ENCODE data around the gene EVI5L. TPM values are rescaled to one million over a fixed set of nuclear protein-coding genes. Genes with fewer than 3 reads are reported as not detected.

EVI5L gene
- total and polyA plus RNA-seq, 2 of the 4 experiments (the other 2 are of a cell fraction) = 12.7 to 14.6 TPM

GRCh38 chr19:7914099-7914498, 84.1 kb downstream of the EVI5L start:
- no peak for DNase-seq
- Histone ChIP-seq H3K27ac (ENCODE audit: insufficient read depth, low read length) (no peak overlapping the region), H3K9me1 (ENCODE audit: insufficient read depth, low read length) (no peaks in the 10 kb centered on the region), H3K9me3 (ENCODE audit: control insufficient read depth, insufficient read depth, low read length) (no peaks in the 10 kb centered on the region), H2BK120ac (ENCODE audit: low read depth, low read length) (no peak overlapping the region), H3K4me1 (ENCODE audit: control insufficient read depth, insufficient read depth, low read length) (peaks cover 10% of the 10 kb centered on the region; the same call in 1 of the 2 replicates), H3K9ac (ENCODE audit: low read depth, low read length) (no peak overlapping the region), H3K56ac (ENCODE audit: extremely low read depth, insufficient read depth, low read length) (no peak overlapping the region), H3K79me1 (ENCODE audit: low read depth in 1 of 2, low read length in 2 of 2) (peaks cover 0 to 2% of the 10 kb centered on the region in 2 experiments; a peak in 1 of 4 replicates), H3K27me3 (ENCODE audit: control insufficient read depth, insufficient read depth, low read length) (peaks cover 11% of the 10 kb centered on the region), H3K4me3 (ENCODE audit: insufficient read depth, low read depth, low read length) (no peak overlapping the region), H4K5ac (ENCODE audit: low read depth, low read length) (no peak overlapping the region), H3K14ac (replicated peaks; ENCODE audit: low read depth, low read length) (no peak overlapping the region), H2AK9ac (replicated peaks; ENCODE audit: low read depth, low read length, poor library complexity) (no peak overlapping the region), H2AFZ (replicated peaks; ENCODE audit: low read length, poor library complexity) (no peak overlapping the region), H2BK20ac (ENCODE audit: low read depth, low read length) (no peak overlapping the region), H4K91ac (ENCODE audit: insufficient read depth, low read depth, low read length) (no peak overlapping the region), H2BK15ac (ENCODE audit: low read depth, low read length) (no peak overlapping the region), H3K4me2 (ENCODE audit: low read depth, low read length) (no peak overlapping the region), H3K23ac (ENCODE audit: low read depth, low read length) (no peak overlapping the region), H3K36me3 (ENCODE audit: control insufficient read depth, insufficient read depth, low read length) (peaks cover 28% of the 10 kb centered on the region), H3K4ac (ENCODE audit: low read depth, low read length) (no peak overlapping the region), H3K18ac (ENCODE audit: low read depth, low read length) (no peak overlapping the region), H2BK5ac (ENCODE audit: low read depth, low read length, poor library complexity, severe bottlenecking) (no peak overlapping the region), H2AK5ac (ENCODE audit: low read depth, low read length) (no peak overlapping the region), H4K8ac (ENCODE audit: low read depth in 2 of 2, low read length in 2 of 2) (no peak overlapping the region), H4K20me1 (ENCODE audit: insufficient read depth, low read length) (peaks cover 4% of the 10 kb centered on the region; the same call in 1 of the 2 replicates)
- ATAC-seq (ENCODE audit: low read depth) = no peak
- intact Hi-C loops (cut with micrococcal nuclease) (no loop called here), dilution Hi-C loops (cut with HindIII; ENCODE audit: low sequenced_read_pairs, unreplicated experiment) (no loop called here), in situ Hi-C loops (cut with MboI; ENCODE audit: low sequenced_read_pairs) (no loop called here)
- CTCF ChIA-PET = no interaction called here
- TSS peak; percentile 87 for BruUV-seq (replicated peaks)
- POLR2A ChIA-PET (ENCODE audit: unreplicated experiment) = no interaction called here
- WGBS, 2 experiments (ENCODE audit: extremely low coverage in 2 of 2, insufficient read length in 1 of 2) = no CpG with 5 or more reads among the region's 12 CpGs
- TF ChIP-seq CEBPB (IDR thresholded peaks at IDR 0.05; ENCODE audit: low read depth, low read length) (no peak), MAZ (IDR thresholded peaks at IDR 0.05; ENCODE audit: borderline replicate concordance, low read depth, low read length) (no peak), CTCF (conservative IDR thresholded peaks at IDR 0.05; ENCODE audit: low read depth, low read length) (no peak), USF2 (IDR thresholded peaks at IDR 0.05; ENCODE audit: low read depth, low read length) (no peak)

Other genes with a start within 250 kb of the EVI5L start
- gene CAMSAP3, start 234.4 kb upstream of the EVI5L start, total RNA-seq (2012; rRNA removed) = not detected in 2 replicates
- gene CAMSAP3, start 234.4 kb upstream of the EVI5L start, polyA plus RNA-seq (2012; rRNA removed) = not detected in 2 replicates
- gene XAB2, start 200.7 kb upstream of the EVI5L start, total RNA-seq (2012; rRNA removed) = 28.1 and 29.9 TPM in 2 replicates
- 34.4 and 39.4 TPM in 2 replicates for gene XAB2, start 200.7 kb upstream of the EVI5L start, polyA plus RNA-seq (2012; rRNA removed)
- gene PET100, start 200.4 kb upstream of the EVI5L start, total RNA-seq (2012; rRNA removed) = 1.4 and 5.3 TPM in 2 replicates
- gene PET100, start 200.4 kb upstream of the EVI5L start, polyA plus RNA-seq (2012; rRNA removed) = 31.4 and 40.0 TPM in 2 replicates
- not detected in 2 replicates for gene PCP2, start 196.5 kb upstream of the EVI5L start, total RNA-seq (2012; rRNA removed)
- not detected in 2 replicates for gene PCP2, start 196.5 kb upstream of the EVI5L start, polyA plus RNA-seq (2012; rRNA removed)
- 3.9 and 8.6 TPM in 2 replicates for gene STXBP2, start 193.1 kb upstream of the EVI5L start, total RNA-seq (2012; rRNA removed)
- 12.5 and 12.6 TPM in 2 replicates for gene STXBP2, start 193.1 kb upstream of the EVI5L start, polyA plus RNA-seq (2012; rRNA removed)
- gene RETN, start 161.2 kb upstream of the EVI5L start, total RNA-seq (2012; rRNA removed) = not detected in 2 replicates
- gene RETN, start 161.2 kb upstream of the EVI5L start, polyA plus RNA-seq (2012; rRNA removed) = not detected in 2 replicates
- gene MCEMP1, start 153.1 kb upstream of the EVI5L start, total RNA-seq (2012; rRNA removed) = not detected in 2 replicates
- gene MCEMP1, start 153.1 kb upstream of the EVI5L start, polyA plus RNA-seq (2012; rRNA removed) = 0.15 TPM in 1 of 2 replicates, not detected in the other
- 54.7 and 73.0 TPM in 2 replicates for gene TRAPPC5, start 149.4 kb upstream of the EVI5L start, total RNA-seq (2012; rRNA removed)
- 109 and 185 TPM in 2 replicates for gene TRAPPC5, start 149.4 kb upstream of the EVI5L start, polyA plus RNA-seq (2012; rRNA removed)
- gene FCER2, start 128.1 kb upstream of the EVI5L start, total RNA-seq (2012; rRNA removed) = not detected in 2 replicates
- not detected in 2 replicates for gene FCER2, start 128.1 kb upstream of the EVI5L start, polyA plus RNA-seq (2012; rRNA removed)
- gene CLEC4G, start 98.1 kb upstream of the EVI5L start, total RNA-seq (2012; rRNA removed) = not detected in 2 replicates
- gene CLEC4G, start 98.1 kb upstream of the EVI5L start, polyA plus RNA-seq (2012; rRNA removed) = not detected in 2 replicates
- gene CD209, start 82.7 kb upstream of the EVI5L start, total RNA-seq (2012; rRNA removed) = not detected in 2 replicates
- not detected in 2 replicates for gene CD209, start 82.7 kb upstream of the EVI5L start, polyA plus RNA-seq (2012; rRNA removed)
- not detected in 2 replicates for gene CLEC4M, start 67.0 kb upstream of the EVI5L start, total RNA-seq (2012; rRNA removed)
- not detected in 2 replicates for gene CLEC4M, start 67.0 kb upstream of the EVI5L start, polyA plus RNA-seq (2012; rRNA removed)
- gene PRR36, start 44.2 kb downstream of the EVI5L start, total RNA-seq (2012; rRNA removed) = not detected in 2 replicates
- gene PRR36, start 44.2 kb downstream of the EVI5L start, polyA plus RNA-seq (2012; rRNA removed) = 0.02 and 0.06 TPM in 2 replicates
- 6.9 and 7.2 TPM in 2 replicates for gene LRRC8E, start 58.3 kb downstream of the EVI5L start, total RNA-seq (2012; rRNA removed)
- gene LRRC8E, start 58.3 kb downstream of the EVI5L start, polyA plus RNA-seq (2012; rRNA removed) = 6.4 and 6.9 TPM in 2 replicates
- gene MAP2K7, start 73.7 kb downstream of the EVI5L start, total RNA-seq (2012; rRNA removed) = 3.9 and 4.1 TPM in 2 replicates
- gene MAP2K7, start 73.7 kb downstream of the EVI5L start, polyA plus RNA-seq (2012; rRNA removed) = 15.6 TPM in 2 replicates
- not detected in 2 replicates for gene TGFBR3L, start 84.6 kb downstream of the EVI5L start, total RNA-seq (2012; rRNA removed)
- 0.94 and 2.2 TPM in 2 replicates for gene TGFBR3L, start 84.6 kb downstream of the EVI5L start, polyA plus RNA-seq (2012; rRNA removed)
- gene SNAPC2, start 90.1 kb downstream of the EVI5L start, total RNA-seq (2012; rRNA removed) = 12.5 TPM in 2 replicates
- 29.2 and 34.9 TPM in 2 replicates for gene SNAPC2, start 90.1 kb downstream of the EVI5L start, polyA plus RNA-seq (2012; rRNA removed)
- gene CTXN1, start 95.9 kb downstream of the EVI5L start, total RNA-seq (2012; rRNA removed) = 0.36 and 0.56 TPM in 2 replicates
- gene CTXN1, start 95.9 kb downstream of the EVI5L start, polyA plus RNA-seq (2012; rRNA removed) = 7.4 and 12.8 TPM in 2 replicates
- 37.6 and 43.0 TPM in 2 replicates for gene TIMM44, start 113.4 kb downstream of the EVI5L start, total RNA-seq (2012; rRNA removed)
- gene TIMM44, start 113.4 kb downstream of the EVI5L start, polyA plus RNA-seq (2012; rRNA removed) = 52.3 and 65.3 TPM in 2 replicates
- gene ELAVL1, start 175.4 kb downstream of the EVI5L start, total RNA-seq (2012; rRNA removed) = 56.9 and 59.0 TPM in 2 replicates
- gene ELAVL1, start 175.4 kb downstream of the EVI5L start, polyA plus RNA-seq (2012; rRNA removed) = 51.3 and 55.6 TPM in 2 replicates
- gene CCL25, start 222.5 kb downstream of the EVI5L start, total RNA-seq (2012; rRNA removed) = not detected in 2 replicates
- gene CCL25, start 222.5 kb downstream of the EVI5L start, polyA plus RNA-seq (2012; rRNA removed) = not detected in 2 replicates